SU-DHL-6 (cell line): ENCODE results near the gene SLC44A5.
"Not testable (repeated sequence)": the region's sequence is repeated elsewhere in the genome, so short reads cannot be mapped to it uniquely, and the experiment has no call there.

ENCODE experiments used
- H2AFZ ChIP-seq: fragments of 200-600 bp; sonication (generic); 2 replicates; pipeline ENCODE4 v1.6.1; 2014; ENCODE audit warnings: low read depth, mild to moderate bottlenecking, moderate library complexity, mixed read lengths, antibody characterized with exemption, low read length; ENCODE audit not compliant: severe bottlenecking
- H3F3A ChIP-seq: fragments of 200-600 bp; shearing (Covaris generic); 2 replicates; pipeline ENCODE4 v1.6.0; 2016; ENCODE audit warnings: antibody characterized with exemption, mild to moderate bottlenecking; ENCODE audit not compliant: insufficient read depth
- H3K27ac ChIP-seq: fragments of 200-600 bp; sonication (generic); 2 replicates; pipeline ENCODE4 v1.5.1; 2016; ENCODE audit warnings: low read depth, mild to moderate bottlenecking, low read length, moderate library complexity, mixed read lengths
- H3K27me3 ChIP-seq: fragments of 200-600 bp; sonication (generic), shearing (Covaris generic); 2 replicates; pipeline ENCODE4 v1.6.0; 2014; ENCODE audit warnings: mild to moderate bottlenecking, low read length
- H3K36me3 ChIP-seq: fragments of 200-600 bp; sonication (generic); 2 replicates; pipeline ENCODE4 v1.6.1; 2014; ENCODE audit warnings: mild to moderate bottlenecking, low read length, mixed read lengths
- H3K4me2 ChIP-seq: fragments of 300-600, 200-600 bp; shearing (Covaris generic), sonication (generic); 2 replicates; pipeline ENCODE4 v1.6.0; 2014; ENCODE audit warnings: low read length, low read depth, mild to moderate bottlenecking; ENCODE audit not compliant: poor library complexity, severe bottlenecking
- H3K4me3 ChIP-seq: fragments of 200-600 bp; sonication (generic); 2 replicates; pipeline ENCODE4 v1.5.1; 2014; ENCODE audit warnings: antibody characterized with exemption, low read length, mild to moderate bottlenecking, mixed read lengths; ENCODE audit not compliant: insufficient read depth, poor library complexity, severe bottlenecking
- H3K79me2 ChIP-seq: fragments of 200-600 bp; sonication (generic); 2 replicates; pipeline ENCODE4 v1.6.1; 2014; ENCODE audit warnings: mild to moderate bottlenecking, low read length, moderate library complexity; ENCODE audit not compliant: insufficient read depth
- H3K9ac ChIP-seq: fragments of 200-600 bp; sonication (generic); 2 replicates; pipeline ENCODE4 v1.7.0; 2014; ENCODE audit warnings: mild to moderate bottlenecking, low read length
- H3K9me2 ChIP-seq: fragments of 200-600 bp; sonication (generic); replicated peaks from 2 replicates; pipeline ENCODE4 v1.6.1; 2014; ENCODE audit warnings: low read length; ENCODE audit not compliant: insufficient read depth
- H3K9me3 ChIP-seq: fragments of 200-600 bp; sonication (generic); 2 replicates; pipeline ENCODE4 v1.6.1; 2014; ENCODE audit warnings: low read length, mixed read lengths; ENCODE audit not compliant: insufficient read depth
- H4K20me1 ChIP-seq: fragments of 200-600 bp; sonication (generic); 2 replicates; pipeline ENCODE4 v1.6.1; 2014; ENCODE audit warnings: low read depth, mild to moderate bottlenecking, antibody characterized with exemption, low read length, moderate library complexity, mixed read lengths
- EZH2phosphoT487 ChIP-seq: fragments of 200-600 bp; sonication (generic), shearing (Covaris generic); conservative IDR thresholded peaks from 2 replicates; pipeline ENCODE4 v1.6.1; 2018; ENCODE audit warnings: mild to moderate bottlenecking, antibody characterized with exemption, low read length, moderate library complexity, mixed read lengths
- TF ChIP-seq, protein P1 (sequence below): fragments of 200-600 bp; sonication (generic); IDR thresholded peaks from one replicate; pipeline ENCODE4 v1.5.1; 2017; ENCODE audit warnings: antibody characterized with exemption, mild to moderate bottlenecking, low read length, moderate library complexity; ENCODE audit not compliant: insufficient read depth, poor library complexity, severe bottlenecking

SLC44A5 gene

DNA sequence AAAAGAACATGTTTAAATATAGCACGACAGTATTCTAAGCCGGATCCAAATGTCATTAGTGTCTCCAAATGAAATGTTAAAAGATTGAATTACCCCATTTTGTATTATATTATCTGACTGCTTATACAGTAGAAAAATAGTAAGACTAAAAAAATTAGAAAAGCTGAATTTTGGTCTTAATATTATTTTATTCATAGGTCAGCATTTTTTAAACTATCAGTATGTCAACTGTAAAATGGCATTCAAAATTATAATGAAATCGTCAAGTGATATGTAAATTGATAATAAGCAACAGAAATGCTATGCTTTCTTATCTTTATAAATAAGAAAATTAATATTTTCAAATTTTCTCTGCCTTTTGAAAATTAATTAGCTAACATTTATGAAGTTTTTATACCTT is 16.6 kb downstream of the SLC44A5 start:
- TF ChIP-seq, protein P1, sequence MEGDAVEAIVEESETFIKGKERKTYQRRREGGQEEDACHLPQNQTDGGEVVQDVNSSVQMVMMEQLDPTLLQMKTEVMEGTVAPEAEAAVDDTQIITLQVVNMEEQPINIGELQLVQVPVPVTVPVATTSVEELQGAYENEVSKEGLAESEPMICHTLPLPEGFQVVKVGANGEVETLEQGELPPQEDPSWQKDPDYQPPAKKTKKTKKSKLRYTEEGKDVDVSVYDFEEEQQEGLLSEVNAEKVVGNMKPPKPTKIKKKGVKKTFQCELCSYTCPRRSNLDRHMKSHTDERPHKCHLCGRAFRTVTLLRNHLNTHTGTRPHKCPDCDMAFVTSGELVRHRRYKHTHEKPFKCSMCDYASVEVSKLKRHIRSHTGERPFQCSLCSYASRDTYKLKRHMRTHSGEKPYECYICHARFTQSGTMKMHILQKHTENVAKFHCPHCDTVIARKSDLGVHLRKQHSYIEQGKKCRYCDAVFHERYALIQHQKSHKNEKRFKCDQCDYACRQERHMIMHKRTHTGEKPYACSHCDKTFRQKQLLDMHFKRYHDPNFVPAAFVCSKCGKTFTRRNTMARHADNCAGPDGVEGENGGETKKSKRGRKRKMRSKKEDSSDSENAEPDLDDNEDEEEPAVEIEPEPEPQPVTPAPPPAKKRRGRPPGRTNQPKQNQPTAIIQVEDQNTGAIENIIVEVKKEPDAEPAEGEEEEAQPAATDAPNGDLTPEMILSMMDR: no peak
- TF ChIP-seq EZH2phosphoT487: no peak
- no peaks in the 10 kb centered on the region for H3K27me3 ChIP-seq
- H2AFZ ChIP-seq: no peak overlapping the region
- no peak overlapping the region for H3K4me3 ChIP-seq
- H3K9ac ChIP-seq: no peak overlapping the region
- no peaks in the 10 kb centered on the region for H4K20me1 ChIP-seq
- H3K79me2 ChIP-seq: no peaks in the 10 kb centered on the region
- no peaks in the 10 kb centered on the region for H3K9me3 ChIP-seq
- no peak overlapping the region for H3K4me2 ChIP-seq
- H3K9me2 ChIP-seq: no peaks in the 10 kb centered on the region
- H3F3A ChIP-seq: no peaks in the 10 kb centered on the region
- H3K36me3 ChIP-seq: no peaks in the 10 kb centered on the region
- no peak overlapping the region for H3K27ac ChIP-seq

DNA sequence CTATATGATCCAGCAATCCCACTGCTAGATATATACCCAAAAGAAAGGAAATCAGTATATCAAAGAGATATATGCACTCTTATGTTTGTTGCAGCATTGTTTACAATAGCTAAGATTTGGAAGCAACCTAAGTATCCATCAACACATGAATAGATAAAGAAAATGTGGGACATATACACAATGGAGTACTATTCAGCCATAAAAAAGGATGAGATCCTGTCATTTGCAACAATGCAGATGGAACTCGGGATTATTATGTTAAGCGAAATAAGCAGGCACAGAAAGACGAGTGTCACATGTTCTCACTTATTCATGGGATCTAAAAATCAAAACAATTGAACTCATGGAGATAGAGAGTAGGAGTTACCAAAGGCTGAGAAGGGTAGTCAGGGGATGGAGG is 17.5 kb downstream of the SLC44A5 start:
- H3K36me3 ChIP-seq, H4K20me1 ChIP-seq, H3K79me2 ChIP-seq, H3K27ac ChIP-seq, H3F3A ChIP-seq, H2AFZ ChIP-seq, H3K27me3 ChIP-seq, H3K4me3 ChIP-seq, H3K4me2 ChIP-seq, H3K9me2 ChIP-seq, H3K9me3 ChIP-seq, H3K9ac ChIP-seq: not testable (repeated sequence)

DNA sequence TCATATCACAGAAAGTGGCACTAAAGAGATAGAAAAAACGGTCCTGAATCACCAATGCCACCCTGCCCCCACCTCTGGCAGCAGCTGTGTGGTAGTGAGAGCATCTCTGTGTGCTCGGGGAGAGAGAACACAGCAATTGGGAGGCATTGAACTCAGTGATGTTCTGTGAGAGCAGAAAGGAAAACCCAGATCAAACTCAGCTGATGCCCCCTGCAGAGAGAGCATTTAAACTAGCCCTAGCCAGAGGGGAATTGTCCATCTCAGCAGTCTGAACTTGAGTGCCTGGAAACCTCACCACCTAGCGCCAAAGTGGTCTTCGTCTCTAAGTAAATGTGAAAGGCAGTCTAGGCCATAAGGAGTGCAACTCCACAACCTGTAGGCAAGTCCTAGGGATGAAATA is 21.3 kb downstream of the SLC44A5 start:
- H3K9ac ChIP-seq: no peak overlapping the region
- TF ChIP-seq, protein P1: no peak
- TF ChIP-seq EZH2phosphoT487: no peak
- no peaks in the 10 kb centered on the region for H3K27me3 ChIP-seq
- no peaks in the 10 kb centered on the region for H3K9me2 ChIP-seq
- H3K4me3 ChIP-seq: no peak overlapping the region
- no peak overlapping the region for H3K4me2 ChIP-seq
- H3K79me2 ChIP-seq: no peaks in the 10 kb centered on the region
- no peaks in the 10 kb centered on the region for H3K36me3 ChIP-seq
- H3K27ac ChIP-seq: no peak overlapping the region
- no peak overlapping the region for H2AFZ ChIP-seq
- H4K20me1 ChIP-seq: no peaks in the 10 kb centered on the region
- H3F3A ChIP-seq: no peaks in the 10 kb centered on the region
- no peaks in the 10 kb centered on the region for H3K9me3 ChIP-seq

DNA sequence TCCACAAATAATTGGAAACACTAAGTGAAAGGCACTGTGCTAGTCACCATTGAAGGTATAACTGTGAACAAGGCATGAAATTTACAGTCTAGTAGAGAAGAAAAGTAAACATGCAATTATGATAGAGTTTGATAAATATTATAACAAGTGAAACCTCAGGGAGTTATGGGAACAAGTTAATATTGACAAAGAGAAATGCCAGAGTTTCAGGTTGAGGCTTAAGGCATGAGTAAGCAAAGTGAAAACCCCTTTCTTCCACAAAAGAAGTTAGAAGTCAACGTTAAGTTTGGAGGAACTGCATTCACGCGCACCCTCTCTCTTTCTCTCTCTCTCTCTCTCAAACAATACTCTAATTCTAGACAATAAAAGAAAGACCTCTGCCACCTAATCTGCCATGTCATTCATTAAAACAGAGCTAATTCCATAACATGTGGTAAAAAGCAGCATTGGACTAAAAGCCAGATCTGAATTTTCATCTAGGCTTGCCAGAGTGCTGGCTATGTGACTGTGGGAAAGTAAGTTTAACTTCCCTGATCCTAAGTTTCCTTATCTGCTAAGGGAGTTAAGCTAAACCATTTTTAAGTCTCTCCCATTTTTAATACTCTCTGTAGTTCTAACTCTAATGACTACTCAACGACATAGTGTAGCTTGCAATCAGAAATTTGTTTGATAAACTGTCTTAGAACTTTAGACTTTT is 22.0 kb downstream of the SLC44A5 start:
- Histone ChIP-seq H3K27me3 (no peaks in the 10 kb centered on the region), H4K20me1 (no peaks in the 10 kb centered on the region), H3K4me2 (no peak overlapping the region), H3K9me2 (no peaks in the 10 kb centered on the region), H3K27ac (no peak overlapping the region), H3K9me3 (no peaks in the 10 kb centered on the region), H3F3A (no peaks in the 10 kb centered on the region), H3K4me3 (no peak overlapping the region), H3K36me3 (no peaks in the 10 kb centered on the region), H3K9ac (no peak overlapping the region), H3K79me2 (no peaks in the 10 kb centered on the region), H2AFZ (no peak overlapping the region)
- TF ChIP-seq EZH2phosphoT487: no peak
- TF ChIP-seq, protein P1: no peak
